Astrocyte (in vitro differentiated cells and primary cell): ENCODE results near the gene CFAP58.

Source experiments
- EZH2 ChIP-seq: IDR thresholded peaks from 2 replicates; pipeline ENCODE4 v1.6.1; 2012; ENCODE audit warnings: mild to moderate bottlenecking, low read length, inconsistent platforms; ENCODE audit not compliant: insufficient read depth
- TF ChIP-seq, protein P1 (sequence below): IDR thresholded peaks from 2 replicates; pipeline ENCODE4 v1.5.1; 2011; ENCODE audit warnings: low read depth, mild to moderate bottlenecking, inconsistent platforms, low read length, moderate library complexity; ENCODE audit not compliant: insufficient read depth

DNA sequence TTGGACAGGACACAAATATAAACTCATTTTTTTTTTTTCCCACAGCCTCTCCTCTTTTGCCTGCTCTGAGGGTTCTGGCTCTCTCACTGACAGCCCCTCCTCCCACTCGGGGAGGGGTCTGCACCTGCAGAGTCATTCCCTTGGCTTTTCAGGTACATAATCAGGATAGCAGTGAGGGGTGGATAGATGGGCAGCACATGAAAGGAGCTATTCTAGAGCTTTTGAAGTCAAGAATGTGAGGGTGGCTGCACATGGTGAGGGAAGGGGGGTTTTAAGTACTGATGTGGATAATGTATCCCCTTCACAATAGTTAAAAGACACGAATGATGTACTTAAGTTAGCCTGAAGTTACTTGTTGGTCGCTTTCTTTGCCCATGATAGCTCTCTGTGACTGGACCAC is 76.2 kb downstream of the CFAP58 start:
- TF ChIP-seq, protein P1, sequence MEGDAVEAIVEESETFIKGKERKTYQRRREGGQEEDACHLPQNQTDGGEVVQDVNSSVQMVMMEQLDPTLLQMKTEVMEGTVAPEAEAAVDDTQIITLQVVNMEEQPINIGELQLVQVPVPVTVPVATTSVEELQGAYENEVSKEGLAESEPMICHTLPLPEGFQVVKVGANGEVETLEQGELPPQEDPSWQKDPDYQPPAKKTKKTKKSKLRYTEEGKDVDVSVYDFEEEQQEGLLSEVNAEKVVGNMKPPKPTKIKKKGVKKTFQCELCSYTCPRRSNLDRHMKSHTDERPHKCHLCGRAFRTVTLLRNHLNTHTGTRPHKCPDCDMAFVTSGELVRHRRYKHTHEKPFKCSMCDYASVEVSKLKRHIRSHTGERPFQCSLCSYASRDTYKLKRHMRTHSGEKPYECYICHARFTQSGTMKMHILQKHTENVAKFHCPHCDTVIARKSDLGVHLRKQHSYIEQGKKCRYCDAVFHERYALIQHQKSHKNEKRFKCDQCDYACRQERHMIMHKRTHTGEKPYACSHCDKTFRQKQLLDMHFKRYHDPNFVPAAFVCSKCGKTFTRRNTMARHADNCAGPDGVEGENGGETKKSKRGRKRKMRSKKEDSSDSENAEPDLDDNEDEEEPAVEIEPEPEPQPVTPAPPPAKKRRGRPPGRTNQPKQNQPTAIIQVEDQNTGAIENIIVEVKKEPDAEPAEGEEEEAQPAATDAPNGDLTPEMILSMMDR = no peak
- TF ChIP-seq EZH2 = no peak
